ENCODE results near the gene UPK1A.
A peak's percentile ranks its signal among the peaks of the same experiment; 100 is the strongest.
"Not testable (repeated sequence)": the region's sequence is repeated elsewhere in the genome, so short reads cannot be mapped to it uniquely, and the experiment has no call there.

Gene UPK1A

DNA sequence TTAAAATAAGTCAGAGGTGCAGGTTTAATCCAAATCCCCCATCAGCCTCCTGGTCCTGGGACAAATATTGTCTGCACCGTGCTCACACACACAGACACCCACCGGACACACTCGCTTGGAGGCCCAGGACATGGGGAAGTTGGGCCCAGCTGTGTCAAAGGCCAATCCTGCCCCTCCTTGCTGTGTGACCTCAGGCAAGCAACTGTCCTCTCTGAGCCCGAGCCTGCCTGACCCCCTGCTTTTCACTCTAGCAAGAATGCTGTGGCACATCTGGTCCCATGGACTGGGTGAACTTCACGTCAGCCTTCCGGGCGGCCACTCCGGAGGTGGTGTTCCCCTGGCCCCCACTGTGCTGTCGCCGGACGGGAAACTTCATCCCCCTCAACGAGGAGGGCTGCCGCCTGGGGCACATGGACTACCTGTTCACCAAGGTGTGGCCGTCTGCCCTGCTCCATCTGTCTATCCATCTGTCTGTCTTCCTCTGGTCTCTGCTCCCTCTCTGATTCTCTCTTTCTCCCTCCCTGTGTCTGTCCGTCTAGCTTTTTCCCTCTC lies 9.3 kb downstream of the UPK1A start:
- H3K4me3 ChIP-seq (replicated peaks; ENCODE audit: low read depth, low read length), result no peak overlapping the region
- no peak for DNase-seq (ENCODE audit: extremely low read depth, low read depth)
- TF ChIP-seq, protein P1, sequence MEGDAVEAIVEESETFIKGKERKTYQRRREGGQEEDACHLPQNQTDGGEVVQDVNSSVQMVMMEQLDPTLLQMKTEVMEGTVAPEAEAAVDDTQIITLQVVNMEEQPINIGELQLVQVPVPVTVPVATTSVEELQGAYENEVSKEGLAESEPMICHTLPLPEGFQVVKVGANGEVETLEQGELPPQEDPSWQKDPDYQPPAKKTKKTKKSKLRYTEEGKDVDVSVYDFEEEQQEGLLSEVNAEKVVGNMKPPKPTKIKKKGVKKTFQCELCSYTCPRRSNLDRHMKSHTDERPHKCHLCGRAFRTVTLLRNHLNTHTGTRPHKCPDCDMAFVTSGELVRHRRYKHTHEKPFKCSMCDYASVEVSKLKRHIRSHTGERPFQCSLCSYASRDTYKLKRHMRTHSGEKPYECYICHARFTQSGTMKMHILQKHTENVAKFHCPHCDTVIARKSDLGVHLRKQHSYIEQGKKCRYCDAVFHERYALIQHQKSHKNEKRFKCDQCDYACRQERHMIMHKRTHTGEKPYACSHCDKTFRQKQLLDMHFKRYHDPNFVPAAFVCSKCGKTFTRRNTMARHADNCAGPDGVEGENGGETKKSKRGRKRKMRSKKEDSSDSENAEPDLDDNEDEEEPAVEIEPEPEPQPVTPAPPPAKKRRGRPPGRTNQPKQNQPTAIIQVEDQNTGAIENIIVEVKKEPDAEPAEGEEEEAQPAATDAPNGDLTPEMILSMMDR (IDR thresholded peaks at IDR 0.05; ENCODE audit: low read depth, low read length, missing control alignments), result no peak

DNA sequence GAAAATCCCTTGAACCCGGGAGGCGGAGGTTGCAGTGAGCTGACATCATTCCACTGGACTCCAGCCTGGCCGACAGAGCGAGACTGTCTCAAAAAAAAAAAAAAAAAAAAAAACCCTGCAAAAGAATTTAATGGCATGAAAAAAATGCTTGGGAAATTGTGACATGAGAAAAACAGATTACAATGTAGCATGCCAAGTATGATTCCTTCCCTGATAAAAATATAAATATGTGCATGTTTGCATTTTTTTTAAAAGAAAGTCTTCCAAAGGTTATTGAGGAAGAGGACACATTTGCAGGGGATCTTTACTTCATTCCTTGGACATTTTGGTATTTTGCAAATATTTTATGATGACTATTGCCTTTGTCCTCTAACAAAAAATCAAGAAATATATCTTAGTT lies 23.5 kb downstream of the UPK1A start:
- no peak overlapping the region for H3K4me3 ChIP-seq (replicated peaks; ENCODE audit: low read depth, low read length)
- TF ChIP-seq, protein P1 (IDR thresholded peaks at IDR 0.05; ENCODE audit: low read depth, low read length, missing control alignments), result no peak
- no peak for DNase-seq (ENCODE audit: extremely low read depth, low read depth)

DNA sequence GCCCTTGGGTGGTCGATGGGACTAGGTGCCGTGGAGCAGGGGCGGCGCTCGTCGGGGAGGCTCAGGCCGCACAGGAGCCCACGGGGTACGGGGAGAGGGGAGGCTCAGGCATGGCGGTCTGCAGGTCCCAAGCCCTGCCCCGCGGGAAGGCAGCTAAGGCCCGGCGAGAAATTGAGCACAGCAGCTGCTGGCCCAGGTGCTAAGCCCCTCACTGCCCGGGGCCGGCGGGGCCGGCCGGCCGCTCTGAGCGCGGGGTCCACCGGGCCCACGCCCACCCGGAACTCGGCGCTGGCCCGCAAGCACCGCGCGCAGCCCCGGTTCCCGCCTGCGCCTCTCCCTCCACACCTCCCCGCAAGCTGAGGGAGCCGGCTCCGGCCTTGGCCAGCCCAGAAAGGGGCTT lies 24.8 kb downstream of the UPK1A start:
- H3K4me3 ChIP-seq (replicated peaks; ENCODE audit: low read depth, low read length), result not testable (repeated sequence)

DNA sequence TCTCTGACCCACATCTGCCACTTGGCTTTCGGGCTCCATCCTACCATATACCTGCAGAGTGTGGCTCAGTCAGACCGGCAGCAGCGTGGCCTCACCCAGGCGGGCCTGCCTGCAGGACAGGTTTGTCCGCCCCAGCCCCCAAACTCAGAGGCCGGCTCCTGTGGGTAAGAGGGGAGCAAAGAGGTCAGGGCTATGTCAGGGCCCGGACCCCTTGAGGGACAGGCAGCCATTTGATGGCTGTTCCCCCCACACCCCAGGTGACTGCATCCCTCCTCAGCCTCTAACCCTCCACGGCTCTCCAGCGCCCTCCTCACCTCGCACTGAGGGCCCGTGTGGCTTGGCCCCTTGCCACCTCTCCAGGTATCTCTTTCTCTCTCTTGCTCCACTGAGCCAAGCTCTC lies 25.7 kb downstream of the UPK1A start:
- TF ChIP-seq, protein P1 (IDR thresholded peaks at IDR 0.05; ENCODE audit: low read depth, low read length, missing control alignments), result no peak
- no peak overlapping the region for H3K4me3 ChIP-seq (replicated peaks; ENCODE audit: low read depth, low read length)
- DNase-seq (ENCODE audit: extremely low read depth, low read depth), result no peak

More for the DNA sequence above, 24.8 kb downstream of the UPK1A start:
- DNase-seq (ENCODE audit: extremely low read depth, low read depth), result not testable (repeated sequence)

DNA sequence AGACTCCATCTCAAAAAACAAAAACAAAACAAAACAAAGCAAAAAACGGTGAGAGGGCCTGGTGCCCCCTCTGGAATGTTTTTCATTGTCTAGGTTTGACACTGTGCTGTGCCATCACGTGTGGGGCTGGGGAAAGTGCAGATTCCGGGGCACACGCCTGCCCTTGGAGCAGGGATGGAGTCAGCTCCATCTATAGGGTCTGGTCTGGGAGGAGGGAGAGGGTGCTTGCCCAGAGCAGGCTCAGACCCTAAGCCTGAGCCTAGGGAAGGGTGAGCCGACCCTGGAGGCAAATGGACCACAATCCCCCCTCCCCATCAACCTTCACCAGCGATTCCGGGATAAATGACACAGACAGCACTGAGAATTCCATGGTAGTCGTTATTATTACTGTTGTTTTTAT lies 27.1 kb downstream of the UPK1A start:
- no peak overlapping the region for H3K4me3 ChIP-seq (replicated peaks; ENCODE audit: low read depth, low read length)
- TF ChIP-seq, protein P1 (IDR thresholded peaks at IDR 0.05; ENCODE audit: low read depth, low read length, missing control alignments), result no peak

DNA sequence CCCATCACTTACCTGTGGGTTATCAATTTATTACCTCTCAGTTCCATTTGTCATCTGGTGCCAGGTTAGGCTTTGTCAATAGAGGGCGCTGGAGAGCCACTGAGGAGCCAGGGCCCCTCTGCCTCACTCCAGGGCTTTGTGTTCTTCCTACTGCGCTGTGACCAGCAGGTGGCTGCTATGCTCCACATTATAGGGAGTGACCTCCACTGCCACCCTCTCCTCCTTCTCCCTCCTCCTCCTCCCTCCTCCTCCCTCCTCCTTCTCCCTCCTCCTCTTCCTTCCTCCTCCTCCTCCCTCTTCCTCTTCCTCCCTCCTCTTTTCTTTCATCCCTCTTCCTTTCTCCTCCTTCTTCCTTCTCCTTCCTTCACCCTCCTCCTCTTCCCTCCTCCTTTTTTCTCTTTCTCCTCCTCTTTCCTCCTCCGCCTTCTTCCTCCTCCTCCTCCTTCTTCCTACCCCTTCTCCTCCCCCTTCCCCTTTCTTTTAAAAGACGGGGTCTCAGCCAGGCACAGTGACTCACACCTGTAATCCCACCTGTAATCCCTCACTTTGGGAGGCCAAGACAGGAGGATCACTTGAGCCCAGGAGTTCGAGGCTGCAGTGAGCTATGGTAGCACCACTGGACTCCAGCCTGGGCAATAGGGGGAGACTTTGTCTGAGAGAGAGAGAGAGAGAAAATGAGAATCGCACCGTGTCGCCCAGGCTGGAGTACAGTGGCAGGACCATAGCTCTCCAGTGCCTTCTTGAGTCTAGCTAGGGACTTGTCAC lies 27.7 kb downstream of the UPK1A start:
- TF ChIP-seq, protein P1 (IDR thresholded peaks at IDR 0.05; ENCODE audit: low read depth, low read length, missing control alignments), result peak; percentile 99
- DNase-seq (ENCODE audit: extremely low read depth, low read depth), result peak; percentile 73
- no peak overlapping the region for H3K4me3 ChIP-seq (replicated peaks; ENCODE audit: low read depth, low read length)

More for the DNA sequence above, 27.1 kb downstream of the UPK1A start:
- DNase-seq (ENCODE audit: extremely low read depth, low read depth), result no peak

DNA sequence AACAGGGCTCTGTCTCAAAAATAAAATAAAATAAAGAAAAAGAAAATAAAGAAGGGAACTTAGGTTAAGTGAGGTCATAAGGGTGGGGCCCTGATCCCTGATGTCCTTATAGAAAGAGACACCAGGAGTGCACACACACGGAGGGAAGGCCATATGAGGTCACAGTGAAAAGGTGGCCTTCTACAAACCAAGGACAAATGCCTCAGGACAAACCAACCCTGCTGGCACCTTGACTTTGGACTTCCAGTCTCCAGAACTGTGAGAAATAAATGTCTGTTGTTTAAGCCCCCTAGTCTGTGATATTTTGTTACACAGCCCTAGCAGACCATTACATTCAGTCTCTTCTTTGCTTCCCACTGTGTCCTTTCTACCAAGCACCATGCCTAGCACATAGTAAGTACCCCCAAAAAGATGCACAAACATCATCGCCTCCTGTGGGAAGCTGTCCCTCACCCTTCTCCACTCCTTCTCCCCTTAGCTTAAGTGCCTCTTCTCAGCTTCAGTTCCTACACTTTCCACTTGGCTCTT lies 29.6 kb downstream of the UPK1A start:
- DNase-seq (ENCODE audit: extremely low read depth, low read depth), result no peak
- no peak overlapping the region for H3K4me3 ChIP-seq (replicated peaks; ENCODE audit: low read depth, low read length)
- TF ChIP-seq, protein P1 (IDR thresholded peaks at IDR 0.05; ENCODE audit: low read depth, low read length, missing control alignments), result no peak
